Measurements from ENCODE around the gene OSBPL9. TPM values are rescaled to one million over a fixed set of nuclear protein-coding genes. Genes with fewer than 3 reads are reported as not detected.

Gene OSBPL9, protein sequence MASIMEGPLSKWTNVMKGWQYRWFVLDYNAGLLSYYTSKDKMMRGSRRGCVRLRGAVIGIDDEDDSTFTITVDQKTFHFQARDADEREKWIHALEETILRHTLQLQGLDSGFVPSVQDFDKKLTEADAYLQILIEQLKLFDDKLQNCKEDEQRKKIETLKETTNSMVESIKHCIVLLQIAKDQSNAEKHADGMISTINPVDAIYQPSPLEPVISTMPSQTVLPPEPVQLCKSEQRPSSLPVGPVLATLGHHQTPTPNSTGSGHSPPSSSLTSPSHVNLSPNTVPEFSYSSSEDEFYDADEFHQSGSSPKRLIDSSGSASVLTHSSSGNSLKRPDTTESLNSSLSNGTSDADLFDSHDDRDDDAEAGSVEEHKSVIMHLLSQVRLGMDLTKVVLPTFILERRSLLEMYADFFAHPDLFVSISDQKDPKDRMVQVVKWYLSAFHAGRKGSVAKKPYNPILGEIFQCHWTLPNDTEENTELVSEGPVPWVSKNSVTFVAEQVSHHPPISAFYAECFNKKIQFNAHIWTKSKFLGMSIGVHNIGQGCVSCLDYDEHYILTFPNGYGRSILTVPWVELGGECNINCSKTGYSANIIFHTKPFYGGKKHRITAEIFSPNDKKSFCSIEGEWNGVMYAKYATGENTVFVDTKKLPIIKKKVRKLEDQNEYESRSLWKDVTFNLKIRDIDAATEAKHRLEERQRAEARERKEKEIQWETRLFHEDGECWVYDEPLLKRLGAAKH
- 75.0 and 76.5 TPM in 2 replicates for total RNA-seq (2014; rRNA removed; shearing (Covaris generic); ENCODE audit: low replicate concordance)

- peak; percentile 78 for DNase-seq (ENCODE audit: low read depth)
- in situ Hi-C loops (cut with HindIII; ENCODE audit: low pct_unique_long_range_greater_than_20kb, low sequenced_read_pairs): no loop called here
Measured at GRCh38 chr1:51616903-51617708, at the start of gene OSBPL9. OSBPL9 (plus strand) TSS chr1:51617092; CDS start chr1:51617111, 19 bp downstream.

DNA sequence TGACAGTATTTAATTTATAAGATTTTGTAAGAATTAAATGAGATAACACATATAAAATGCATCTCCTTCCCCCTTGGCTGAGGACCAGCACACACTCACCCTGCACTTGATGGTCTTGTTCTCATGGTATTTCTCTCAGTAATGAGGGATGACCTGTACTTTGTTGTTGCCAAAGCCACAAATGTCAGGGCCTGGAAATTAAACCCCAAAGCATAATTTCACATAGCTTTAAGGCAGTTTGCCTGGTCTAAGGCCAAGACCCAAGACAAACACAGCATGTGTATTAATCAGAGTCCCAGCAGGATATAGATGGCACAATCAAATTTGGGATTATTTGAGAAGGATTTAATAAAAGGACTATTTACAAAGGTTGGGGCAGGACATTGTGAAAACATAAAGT, 49.2 kb upstream of the OSBPL9 start:
- DNase-seq (ENCODE audit: low read depth): peak; percentile 18
- in situ Hi-C loops (cut with HindIII; ENCODE audit: low pct_unique_long_range_greater_than_20kb, low sequenced_read_pairs): no loop called here

- in situ Hi-C loops (cut with HindIII; ENCODE audit: low pct_unique_long_range_greater_than_20kb, low sequenced_read_pairs): no loop called here
- DNase-seq (ENCODE audit: low read depth): no peak
Measured at GRCh38 chr1:51568231-51568935, 48.5 kb upstream of the OSBPL9 start.

GRCh38 chr1:51569284-51570062, 47.4 kb upstream of the OSBPL9 start:
- peak; percentile 75 for DNase-seq (ENCODE audit: low read depth)
- in situ Hi-C loops (cut with HindIII; ENCODE audit: low pct_unique_long_range_greater_than_20kb, low sequenced_read_pairs): no loop called here

- in situ Hi-C loops (cut with HindIII; ENCODE audit: low pct_unique_long_range_greater_than_20kb, low sequenced_read_pairs): no loop called here
- peak; percentile 12 for DNase-seq (ENCODE audit: low read depth)
Measured at GRCh38 chr1:51570063-51570710, 46.7 kb upstream of the OSBPL9 start.

DNA sequence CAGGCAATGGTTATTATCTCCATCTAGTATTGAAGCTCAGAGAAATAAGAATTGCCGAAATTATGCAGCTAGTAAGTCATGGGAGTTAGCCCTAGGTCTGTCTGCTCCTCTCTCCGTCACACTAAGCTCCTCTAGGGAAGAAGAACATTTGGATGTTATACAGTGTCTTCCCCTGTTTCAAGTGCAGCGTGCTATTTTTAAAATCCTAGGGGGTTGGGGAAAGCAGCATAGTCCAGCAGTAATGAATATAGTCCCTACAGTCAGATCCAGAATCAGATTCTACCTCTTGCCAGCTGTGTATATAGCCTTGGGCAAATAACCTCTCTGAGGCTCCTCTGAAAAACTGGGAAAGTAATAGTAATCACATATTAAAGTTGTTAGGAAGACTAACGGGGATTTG, 44.5 kb upstream of the OSBPL9 start:
- no peak for DNase-seq (ENCODE audit: low read depth)
- in situ Hi-C loops (cut with HindIII; ENCODE audit: low pct_unique_long_range_greater_than_20kb, low sequenced_read_pairs): no loop called here

DNA sequence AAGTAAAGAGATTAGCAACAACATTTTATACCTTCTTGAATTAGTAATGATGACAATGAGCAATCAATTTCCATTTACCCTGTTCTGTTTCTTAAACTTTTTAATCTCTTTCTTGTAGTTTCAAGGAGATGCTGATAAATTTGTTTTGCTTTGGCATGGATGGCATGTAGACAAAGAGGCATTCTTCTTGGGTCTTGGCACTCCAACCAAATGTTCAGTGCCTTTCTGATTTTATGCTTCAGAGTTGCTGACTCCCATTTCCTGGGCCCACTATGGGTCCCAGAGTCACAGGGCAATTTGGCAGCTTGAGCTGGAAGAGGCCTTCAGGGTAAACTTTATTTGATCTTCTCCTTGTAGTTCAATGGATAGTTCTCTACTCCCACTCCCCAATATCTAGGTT, 42.1 kb upstream of the OSBPL9 start:
- no peak for DNase-seq (ENCODE audit: low read depth)
- in situ Hi-C loops (cut with HindIII; ENCODE audit: low pct_unique_long_range_greater_than_20kb, low sequenced_read_pairs): no loop called here

DNA sequence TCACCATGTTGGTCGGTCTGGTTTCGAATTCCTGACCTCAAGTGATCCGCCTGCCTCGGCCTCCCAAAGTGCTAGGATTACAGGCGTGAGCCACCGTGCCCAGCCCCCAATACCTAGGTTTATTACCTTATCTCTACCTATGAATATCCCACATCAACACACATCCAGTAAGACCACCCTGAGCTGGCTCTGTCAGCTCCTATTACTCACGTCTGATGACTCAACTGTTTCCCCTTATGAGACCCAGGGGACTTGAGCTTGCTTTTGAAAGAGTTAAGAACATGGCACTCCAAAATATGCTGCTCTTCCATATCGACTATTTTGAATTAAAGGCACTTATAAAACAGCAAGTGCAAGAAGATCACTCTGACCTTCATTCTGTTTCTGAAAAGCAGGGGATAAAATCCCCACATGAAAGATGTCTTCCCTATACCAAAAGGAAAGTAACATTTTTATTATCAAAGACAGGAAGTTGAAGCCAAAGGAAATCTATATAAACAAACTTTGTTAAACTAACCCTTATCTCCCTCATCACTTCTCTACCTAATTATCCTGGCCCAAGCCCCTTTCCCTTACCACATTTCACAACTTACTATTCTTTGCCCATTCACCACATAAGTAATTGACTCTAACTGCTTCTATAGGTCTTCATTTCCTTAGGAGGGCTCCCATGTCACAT, 41.3 kb upstream of the OSBPL9 start:
- in situ Hi-C loops (cut with HindIII; ENCODE audit: low pct_unique_long_range_greater_than_20kb, low sequenced_read_pairs): no loop called here
- DNase-seq (ENCODE audit: low read depth): no peak

GRCh38 chr1:51576085-51576444, 40.8 kb upstream of the OSBPL9 start:
- in situ Hi-C loops (cut with HindIII; ENCODE audit: low pct_unique_long_range_greater_than_20kb, low sequenced_read_pairs): no loop called here

DNA sequence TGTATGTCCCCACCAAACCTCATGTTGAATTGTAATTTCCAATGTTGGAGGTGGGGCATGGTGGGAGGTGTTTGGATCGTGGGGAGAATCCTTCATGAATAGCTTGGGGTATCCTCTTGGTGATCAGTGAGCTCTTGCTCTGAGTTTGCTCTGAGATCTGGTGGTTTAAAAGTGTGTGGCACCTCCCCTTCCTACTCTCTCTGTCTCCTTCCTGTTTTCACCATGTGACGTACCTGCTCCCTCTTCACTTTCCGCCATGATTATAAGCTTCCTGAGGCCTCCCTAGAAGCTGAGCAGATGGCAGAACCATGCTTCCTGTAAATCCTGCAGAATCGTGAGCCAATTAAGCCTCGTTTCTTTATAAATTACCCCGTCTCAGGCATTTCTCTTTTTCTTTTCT, 40.0 kb upstream of the OSBPL9 start:
- no peak for DNase-seq (ENCODE audit: low read depth)
- in situ Hi-C loops (cut with HindIII; ENCODE audit: low pct_unique_long_range_greater_than_20kb, low sequenced_read_pairs): no loop called here

More at GRCh38 chr1:51576085-51576444, 40.8 kb upstream of the OSBPL9 start:
- no peak for DNase-seq (ENCODE audit: low read depth)

- in situ Hi-C loops (cut with HindIII; ENCODE audit: low pct_unique_long_range_greater_than_20kb, low sequenced_read_pairs): no loop called here
Measured at GRCh38 chr1:51578383-51579109, 38.3 kb upstream of the OSBPL9 start.

DNA sequence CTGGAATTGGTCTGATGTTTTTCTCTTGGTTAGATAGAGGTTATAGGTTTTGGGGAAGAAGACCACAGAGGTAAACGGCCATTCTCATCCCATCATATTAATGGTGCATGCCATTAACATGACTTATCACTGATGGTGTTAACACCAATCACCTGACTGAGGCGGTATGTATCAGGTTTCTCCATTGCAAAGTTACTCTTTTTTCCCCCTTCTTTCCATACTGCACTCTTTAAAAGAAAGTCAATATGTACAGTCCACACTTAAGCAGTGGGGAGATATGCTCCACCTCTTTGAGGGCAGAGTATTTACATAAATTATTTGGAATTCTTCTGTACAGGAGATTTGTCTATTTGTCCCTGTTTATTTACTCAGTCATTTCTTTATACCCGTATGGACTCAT, 35.7 kb upstream of the OSBPL9 start:
- DNase-seq (ENCODE audit: low read depth): no peak
- in situ Hi-C loops (cut with HindIII; ENCODE audit: low pct_unique_long_range_greater_than_20kb, low sequenced_read_pairs): no loop called here

More at GRCh38 chr1:51578383-51579109, 38.3 kb upstream of the OSBPL9 start:
- no peak for DNase-seq (ENCODE audit: low read depth)

DNA sequence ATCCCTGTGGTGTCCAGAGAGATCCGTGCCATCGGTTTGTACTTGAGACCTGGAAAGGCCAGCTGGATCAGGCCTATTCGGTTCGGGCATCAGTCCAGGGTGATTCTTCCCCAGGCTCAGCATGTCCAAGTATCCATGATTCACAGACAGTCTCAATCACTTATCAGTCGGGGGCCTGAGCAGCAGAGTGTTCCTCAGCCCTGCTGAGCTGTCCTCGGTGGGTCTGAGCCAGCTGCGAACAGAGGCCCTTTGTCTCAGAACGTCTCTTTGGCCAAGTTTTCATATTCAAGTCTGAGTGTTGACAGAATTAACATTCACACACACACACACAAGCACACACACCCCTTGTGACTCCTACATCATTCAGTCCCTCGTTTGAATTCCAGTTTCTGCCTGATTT, 33.4 kb upstream of the OSBPL9 start:
- in situ Hi-C loops (cut with HindIII; ENCODE audit: low pct_unique_long_range_greater_than_20kb, low sequenced_read_pairs): no loop called here
- DNase-seq (ENCODE audit: low read depth): no peak

- DNase-seq (ENCODE audit: low read depth): no peak
- in situ Hi-C loops (cut with HindIII; ENCODE audit: low pct_unique_long_range_greater_than_20kb, low sequenced_read_pairs): no loop called here
Measured at GRCh38 chr1:51584021-51584420, 32.9 kb upstream of the OSBPL9 start.

GRCh38 chr1:51592711-51593110, 24.2 kb upstream of the OSBPL9 start:
- in situ Hi-C loops (cut with HindIII; ENCODE audit: low pct_unique_long_range_greater_than_20kb, low sequenced_read_pairs): no loop called here
- no peak for DNase-seq (ENCODE audit: low read depth)

- no peak for DNase-seq (ENCODE audit: low read depth)
- in situ Hi-C loops (cut with HindIII; ENCODE audit: low pct_unique_long_range_greater_than_20kb, low sequenced_read_pairs): no loop called here
Measured at GRCh38 chr1:51594716-51595115, 22.2 kb upstream of the OSBPL9 start.

Data from Caki2 (cell line).